ENCODE measurements around the gene GAGE12E. TPM values are rescaled to one million over a fixed set of nuclear protein-coding genes. Genes with fewer than 3 reads are reported as not detected.
"Not testable (repeated sequence)": the region's sequence is repeated elsewhere in the genome, so short reads cannot be mapped to it uniquely, and the experiment has no call there.

The GAGE12E gene
- total RNA-seq, 1 experiment from 2014 or later, result not detected

- not testable (repeated sequence) for H2BK12ac ChIP-seq (ENCODE audit: insufficient read length, low read depth, low read length); DNase-seq; H3K79me1 ChIP-seq (ENCODE audit: insufficient read depth, low read depth, low read length, poor library complexity, severe bottlenecking); H2BK5ac ChIP-seq (ENCODE audit: insufficient read length, low read length); H3K9ac ChIP-seq (ENCODE audit: extremely low read depth, insufficient read length, low read length); H3K27ac ChIP-seq (ENCODE audit: insufficient read length, low read depth, low read length); H3K4me2 ChIP-seq (ENCODE audit: insufficient read depth, insufficient read length, low read length); H2BK20ac ChIP-seq (ENCODE audit: low read depth, low read length, poor library complexity, severe bottlenecking); H3K9me3 ChIP-seq (ENCODE audit: control insufficient read depth, low read depth, low read length); H2AK5ac ChIP-seq (ENCODE audit: insufficient read length, low read length); H3K56ac ChIP-seq (ENCODE audit: insufficient read length, low read depth, low read length); H4K8ac ChIP-seq (replicated peaks; ENCODE audit: insufficient read length, low read depth, low read length); H3K23me2 ChIP-seq (ENCODE audit: insufficient read length, low read depth, low read length, poor library complexity, severe bottlenecking); H3T11ph ChIP-seq (ENCODE audit: low read length); H3K27me3 ChIP-seq (ENCODE audit: insufficient read depth, low read length); H3K23ac ChIP-seq (ENCODE audit: insufficient read length, low read depth, low read length); H3K79me2 ChIP-seq (ENCODE audit: insufficient read depth, low read length); H3K27ac Mint-ChIP-seq; H4K91ac ChIP-seq (ENCODE audit: insufficient read length, low read depth, low read length); H3K4me1 ChIP-seq (ENCODE audit: insufficient read depth, low read length); H3K27me3 Mint-ChIP-seq (ENCODE audit: low read depth); H4K5ac ChIP-seq (ENCODE audit: insufficient read length, low read depth, low read length); H3K4me3 Mint-ChIP-seq; H3K4ac ChIP-seq (ENCODE audit: low read depth, low read length); H4K20me1 ChIP-seq (ENCODE audit: control insufficient read depth, insufficient read depth, insufficient read length); H2AFZ ChIP-seq (ENCODE audit: low read length); H3K4me1 Mint-ChIP-seq; H3K18ac ChIP-seq (ENCODE audit: insufficient read length, low read depth, low read length); H2BK120ac ChIP-seq (ENCODE audit: low read depth, low read length, poor library complexity, severe bottlenecking); H3K14ac ChIP-seq (ENCODE audit: insufficient read depth, low read length); H2BK15ac ChIP-seq (ENCODE audit: low read depth, low read length); H3K36me3 Mint-ChIP-seq (ENCODE audit: insufficient read depth in 1 of 3, low read depth in 3 of 3); H3K9me3 Mint-ChIP-seq
- no CpG with 5 or more reads among the region's 16 CpGs for WGBS (ENCODE audit: extremely low coverage, insufficient read length, low lambda C conversion rate)
Observed at GRCh38 chrX:49589196-49589595, 38.1 kb downstream of the GAGE12E start, which contains the start of gene GAGE2A. Gene GAGE2A, plus strand, starts transcription at chrX:49589496. Its CDS starts 1,155 bp downstream, at chrX:49590651.

GRCh38 chrX:49589769-49590478, 38.8 kb downstream of the GAGE12E start:
- not testable (repeated sequence) for H3K9me3 ChIP-seq (ENCODE audit: control insufficient read depth, low read depth, low read length); H2AFZ ChIP-seq (ENCODE audit: low read length); H2AK5ac ChIP-seq (ENCODE audit: insufficient read length, low read length); H3K4me3 Mint-ChIP-seq; H3K27ac ChIP-seq (ENCODE audit: insufficient read length, low read depth, low read length); H3K4me2 ChIP-seq (ENCODE audit: insufficient read depth, insufficient read length, low read length); H3K27me3 ChIP-seq (ENCODE audit: insufficient read depth, low read length); H3T11ph ChIP-seq (ENCODE audit: low read length); H3K23me2 ChIP-seq (ENCODE audit: insufficient read length, low read depth, low read length, poor library complexity, severe bottlenecking); H2BK12ac ChIP-seq (ENCODE audit: insufficient read length, low read depth, low read length); H3K9ac ChIP-seq (ENCODE audit: extremely low read depth, insufficient read length, low read length); H2BK5ac ChIP-seq (ENCODE audit: insufficient read length, low read length); H3K14ac ChIP-seq (ENCODE audit: insufficient read depth, low read length); H4K20me1 ChIP-seq (ENCODE audit: control insufficient read depth, insufficient read depth, insufficient read length); H3K56ac ChIP-seq (ENCODE audit: insufficient read length, low read depth, low read length); H3K9me3 Mint-ChIP-seq; H3K4me1 Mint-ChIP-seq; H4K8ac ChIP-seq (replicated peaks; ENCODE audit: insufficient read length, low read depth, low read length); H2BK15ac ChIP-seq (ENCODE audit: low read depth, low read length); H3K18ac ChIP-seq (ENCODE audit: insufficient read length, low read depth, low read length); H3K4ac ChIP-seq (ENCODE audit: low read depth, low read length); H3K4me1 ChIP-seq (ENCODE audit: insufficient read depth, low read length); H4K5ac ChIP-seq (ENCODE audit: insufficient read length, low read depth, low read length); H3K23ac ChIP-seq (ENCODE audit: insufficient read length, low read depth, low read length); H4K91ac ChIP-seq (ENCODE audit: insufficient read length, low read depth, low read length); H3K27ac Mint-ChIP-seq; H3K27me3 Mint-ChIP-seq (ENCODE audit: low read depth); H3K79me2 ChIP-seq (ENCODE audit: insufficient read depth, low read length); H3K79me1 ChIP-seq (ENCODE audit: insufficient read depth, low read depth, low read length, poor library complexity, severe bottlenecking); H2BK20ac ChIP-seq (ENCODE audit: low read depth, low read length, poor library complexity, severe bottlenecking); H3K36me3 Mint-ChIP-seq (ENCODE audit: insufficient read depth in 1 of 3, low read depth in 3 of 3); DNase-seq; H2BK120ac ChIP-seq (ENCODE audit: low read depth, low read length, poor library complexity, severe bottlenecking)
- no CpG with 5 or more reads among the region's 37 CpGs for WGBS (ENCODE audit: extremely low coverage, insufficient read length, low lambda C conversion rate)
